Activated T-cell treated with anti-CD3 and anti-CD28 coated beads for 1 hour (primary cell): ENCODE results near the gene LCP2.

ENCODE experiments used
- DNase-seq: peaks from one replicate; pipeline ENCODE4 v3.0.0-alpha.2; 2020; ENCODE audit warnings: low read depth

Gene LCP2

DNA sequence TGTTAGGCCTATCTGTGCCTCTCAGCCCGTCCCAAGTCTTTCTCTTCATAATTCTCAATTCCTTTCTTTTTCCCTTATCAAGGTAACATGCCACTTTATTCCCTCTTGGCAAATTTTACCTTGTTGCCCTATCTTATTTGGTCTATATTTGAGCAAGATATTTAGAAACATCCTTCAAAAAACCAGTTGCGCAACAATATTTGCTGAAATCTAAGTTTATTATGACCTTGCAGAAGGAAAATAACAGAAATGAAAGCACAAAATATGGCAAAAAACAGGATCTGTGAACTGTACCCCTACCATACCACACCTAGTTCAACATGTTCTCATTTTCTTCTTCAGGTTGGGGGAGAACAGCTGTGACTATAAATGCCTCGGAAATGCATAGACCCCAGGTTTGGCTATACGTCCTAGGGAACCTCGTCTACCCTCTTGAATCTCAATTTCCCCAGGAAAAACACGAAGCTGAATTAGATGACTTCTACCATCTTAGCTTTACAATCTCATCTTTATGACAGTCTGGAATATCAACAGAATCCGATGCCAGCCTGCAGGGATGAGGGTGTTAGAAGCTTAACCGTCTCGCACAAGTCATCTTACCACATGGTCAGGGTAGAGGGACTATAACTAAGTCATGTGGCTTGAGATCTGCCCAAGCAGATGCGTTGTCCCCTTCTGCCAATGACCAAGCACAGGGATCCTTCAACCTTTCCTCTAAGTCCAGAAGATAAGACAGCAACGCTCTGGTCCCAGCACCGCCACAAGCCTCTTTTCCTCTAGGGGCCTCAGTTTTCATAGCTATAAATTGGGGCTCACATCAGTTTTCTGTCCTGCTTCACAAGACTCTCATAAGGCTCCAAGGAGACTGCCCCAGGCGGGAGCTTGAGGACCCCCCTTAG is 1.3 kb downstream of the LCP2 start:
- no peak for DNase-seq

DNA sequence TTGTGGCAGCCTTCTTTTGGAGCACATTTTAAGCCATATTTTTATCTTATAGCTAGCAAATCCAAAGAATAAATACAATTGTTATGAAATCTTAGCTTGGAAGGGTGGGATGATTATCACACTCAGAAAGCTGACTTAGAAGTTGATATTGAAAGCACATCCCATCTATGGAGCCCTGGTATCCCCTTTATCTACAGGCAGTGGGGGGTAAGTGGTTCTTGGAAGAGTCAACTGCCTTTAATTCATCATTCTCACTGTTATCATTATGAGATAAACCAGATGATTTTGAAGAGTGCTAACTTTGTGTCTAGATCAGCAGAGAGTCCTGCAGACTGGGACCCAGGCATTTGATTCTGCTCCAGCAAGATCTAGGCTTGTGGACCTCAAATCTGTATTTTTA is 3.0 kb downstream of the LCP2 start:
- DNase-seq: no peak

DNA sequence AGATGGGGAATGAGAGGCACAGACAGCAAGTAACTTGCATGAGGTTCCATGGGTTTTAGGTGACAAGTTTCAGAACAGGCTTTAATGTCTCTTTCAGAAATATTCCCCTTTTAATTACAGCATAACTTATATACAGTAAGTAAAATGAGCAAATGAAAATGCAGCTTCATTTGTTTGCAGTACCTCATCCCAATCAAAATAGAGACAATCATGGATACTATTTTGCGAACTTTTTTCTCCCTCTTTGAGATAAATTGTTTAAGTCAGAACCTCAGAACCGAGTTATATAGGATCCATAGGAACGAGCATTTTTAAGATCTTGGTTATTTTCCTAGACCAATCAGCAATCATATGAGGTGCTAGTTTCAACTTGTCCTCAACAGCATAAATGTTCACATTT is 3.5 kb downstream of the LCP2 start:
- no peak for DNase-seq

DNA sequence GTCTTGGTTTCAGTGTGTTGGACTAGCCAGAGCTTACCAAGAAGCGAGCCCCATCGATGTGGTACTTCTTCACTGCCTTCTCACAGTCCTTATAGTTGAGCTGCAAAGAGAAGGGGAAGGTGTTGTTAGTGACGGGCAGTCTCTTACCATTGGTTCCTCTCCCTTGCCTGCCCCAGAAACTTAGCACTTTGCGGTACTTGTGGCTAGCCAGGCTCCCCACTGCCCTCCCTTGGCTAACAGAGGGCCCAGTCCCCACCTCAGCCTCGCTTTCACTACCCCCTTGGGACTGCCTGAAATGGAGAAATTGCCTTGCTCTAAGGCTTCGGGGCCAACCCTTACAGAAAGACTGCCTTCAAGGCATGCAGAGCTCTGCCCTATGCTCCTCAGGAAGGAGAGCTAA is 4.3 kb downstream of the LCP2 start:
- no peak for DNase-seq

DNA sequence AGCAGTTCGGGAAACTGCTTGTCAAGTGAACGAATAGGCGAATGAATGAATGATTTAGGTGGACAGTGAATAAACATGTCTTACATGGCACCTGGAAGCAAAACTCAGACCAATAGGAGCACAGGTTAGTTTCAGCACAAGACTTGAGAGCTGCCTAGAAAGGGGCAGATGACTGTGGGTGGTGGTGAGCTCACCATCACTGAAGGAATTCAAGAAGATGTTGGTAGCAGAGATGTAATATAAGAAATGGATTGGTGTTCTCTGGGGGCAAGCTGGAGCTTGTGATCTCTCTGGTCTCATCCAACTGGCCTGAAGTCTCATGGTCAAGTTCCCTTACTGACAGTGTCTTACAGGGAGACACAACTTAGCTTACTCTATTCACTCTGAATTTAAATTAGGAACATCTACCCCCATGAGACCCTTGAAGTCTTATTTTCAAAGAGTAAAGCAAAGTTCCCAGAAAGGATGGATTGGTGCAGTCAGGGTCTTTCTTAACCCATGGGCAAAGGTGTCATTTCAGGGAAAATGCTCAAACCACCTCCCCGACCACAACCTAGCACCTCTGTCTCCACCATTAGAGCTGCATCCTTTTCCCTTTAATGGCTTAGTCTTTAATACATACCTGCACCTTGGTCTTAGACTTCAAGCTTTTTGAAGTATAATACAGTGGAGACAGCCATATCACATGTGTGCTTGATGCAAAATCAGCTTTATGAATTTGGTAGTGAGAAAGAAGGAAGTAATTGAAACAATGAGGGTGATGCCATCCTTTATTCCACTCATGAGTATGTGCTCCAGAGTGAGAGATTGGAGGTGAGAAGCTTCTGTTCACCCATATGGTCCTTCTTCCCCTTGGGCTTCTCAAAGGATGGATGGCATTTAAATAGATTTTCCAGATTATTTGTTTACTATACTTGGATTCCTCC is 5.1 kb downstream of the LCP2 start:
- no peak for DNase-seq

DNA sequence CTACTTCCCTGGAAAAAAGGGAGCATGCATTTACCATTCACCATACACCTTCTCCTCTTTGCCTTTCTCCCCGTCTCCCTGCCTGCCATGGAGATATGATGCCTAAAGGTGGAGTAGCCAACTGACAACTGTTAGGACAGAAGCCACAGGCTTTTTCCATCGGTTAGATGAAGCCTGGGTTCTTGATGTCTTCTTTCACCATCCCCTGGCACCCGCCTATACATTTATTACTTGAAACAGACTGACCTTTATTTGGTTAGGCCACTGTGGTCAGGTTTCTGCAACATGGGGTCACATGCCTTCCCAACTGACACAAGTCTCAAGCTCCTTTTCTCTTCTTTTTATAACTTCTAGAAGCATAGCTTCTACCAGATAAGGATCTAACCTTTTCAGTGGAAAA is 7.1 kb downstream of the LCP2 start:
- DNase-seq: no peak

DNA sequence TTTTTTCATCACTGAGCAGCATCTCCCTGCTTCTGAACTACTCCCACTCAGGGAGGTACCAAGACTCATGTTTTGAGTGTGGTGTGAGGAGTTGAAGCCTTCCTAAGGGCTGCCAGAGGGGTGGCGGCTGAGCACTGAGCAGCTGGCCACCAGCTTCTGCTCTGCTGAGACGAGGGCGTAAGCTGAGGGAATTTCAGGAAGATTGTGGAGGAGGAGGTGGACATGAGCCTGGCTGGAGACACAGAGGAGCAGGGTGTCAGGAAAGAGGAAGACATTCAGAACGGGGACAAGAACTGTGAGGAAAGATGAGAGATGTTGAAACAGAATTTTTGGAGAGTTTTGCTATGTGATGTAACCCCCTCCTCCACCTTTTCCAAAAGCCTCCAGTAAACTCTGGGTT is 7.8 kb downstream of the LCP2 start:
- no peak for DNase-seq

DNA sequence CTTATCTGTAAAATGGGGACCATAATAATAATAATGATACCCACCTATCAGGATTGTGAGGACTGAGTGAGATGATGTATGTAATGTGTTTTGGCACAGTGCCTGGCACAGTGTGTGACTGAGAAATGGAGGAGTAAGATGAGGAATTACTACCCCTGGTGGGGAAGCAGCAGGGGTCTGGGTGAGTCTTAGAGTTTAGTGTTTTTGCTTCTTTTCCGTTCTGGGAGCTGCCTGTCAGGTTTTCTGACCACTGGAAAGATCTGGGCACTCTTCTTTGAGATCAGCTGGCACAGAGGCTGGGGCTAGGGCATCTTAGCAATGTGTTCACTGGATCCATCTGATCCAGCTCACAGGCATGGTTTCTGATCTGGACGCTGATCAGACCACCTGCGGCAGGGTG is 8.5 kb downstream of the LCP2 start:
- DNase-seq: no peak

DNA sequence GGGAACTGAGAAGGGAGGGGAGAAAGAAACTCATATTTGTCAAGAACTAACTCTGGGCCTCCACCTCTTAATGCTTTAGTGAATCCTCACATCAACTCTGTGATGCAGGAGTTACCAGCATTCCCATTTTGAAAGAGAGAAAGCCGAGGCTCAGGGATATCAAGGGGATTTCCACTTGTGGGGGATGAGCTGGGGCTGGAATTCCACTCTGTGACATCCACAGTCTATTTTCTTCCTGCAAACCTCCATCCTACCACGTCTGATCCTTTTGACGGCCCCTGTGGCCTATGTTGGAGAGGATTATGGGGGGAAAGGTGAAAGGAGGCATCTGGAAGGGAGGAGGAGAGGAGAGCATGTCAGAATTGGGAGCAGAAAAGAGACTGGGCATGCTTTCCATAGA is 9.0 kb downstream of the LCP2 start:
- no peak for DNase-seq

DNA sequence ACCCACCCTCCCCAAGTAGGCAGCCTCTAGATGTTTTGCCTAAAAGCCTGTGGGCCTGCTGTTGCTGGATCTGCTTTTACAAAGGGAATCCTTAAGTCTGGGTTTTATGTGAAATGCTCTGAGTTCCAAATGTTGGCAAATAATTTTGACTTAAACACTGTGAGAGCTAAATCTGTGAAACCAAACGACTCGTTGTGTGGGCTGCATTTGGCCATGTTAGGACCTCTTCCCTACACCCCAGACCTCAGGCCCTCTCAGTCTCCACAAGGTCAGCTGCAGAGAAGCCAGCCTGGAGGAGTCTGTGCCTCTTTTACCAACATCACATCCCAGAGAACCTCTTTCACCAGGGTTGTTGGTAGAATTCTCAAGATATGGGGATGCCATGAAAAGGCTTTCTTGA is 9.4 kb downstream of the LCP2 start:
- DNase-seq: no peak

DNA sequence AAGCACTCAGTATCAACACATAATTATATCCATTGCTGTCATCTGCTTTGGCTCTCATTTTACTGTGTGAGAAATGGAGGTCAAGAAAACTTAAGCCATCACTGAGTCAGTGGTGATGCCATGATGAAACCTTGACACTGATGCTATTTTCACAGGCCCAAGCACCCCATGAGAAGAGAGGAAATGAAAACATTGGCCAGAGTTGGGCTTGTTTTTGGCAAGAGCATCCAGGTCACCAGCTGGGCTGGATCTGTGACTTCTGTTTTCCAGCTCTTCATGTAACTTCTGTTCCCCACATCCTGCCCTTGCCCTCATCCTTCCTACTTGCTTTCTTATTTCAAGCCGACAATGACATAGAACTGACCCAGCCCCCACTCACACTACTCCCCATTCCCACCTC is 10.0 kb downstream of the LCP2 start:
- DNase-seq: no peak

DNA sequence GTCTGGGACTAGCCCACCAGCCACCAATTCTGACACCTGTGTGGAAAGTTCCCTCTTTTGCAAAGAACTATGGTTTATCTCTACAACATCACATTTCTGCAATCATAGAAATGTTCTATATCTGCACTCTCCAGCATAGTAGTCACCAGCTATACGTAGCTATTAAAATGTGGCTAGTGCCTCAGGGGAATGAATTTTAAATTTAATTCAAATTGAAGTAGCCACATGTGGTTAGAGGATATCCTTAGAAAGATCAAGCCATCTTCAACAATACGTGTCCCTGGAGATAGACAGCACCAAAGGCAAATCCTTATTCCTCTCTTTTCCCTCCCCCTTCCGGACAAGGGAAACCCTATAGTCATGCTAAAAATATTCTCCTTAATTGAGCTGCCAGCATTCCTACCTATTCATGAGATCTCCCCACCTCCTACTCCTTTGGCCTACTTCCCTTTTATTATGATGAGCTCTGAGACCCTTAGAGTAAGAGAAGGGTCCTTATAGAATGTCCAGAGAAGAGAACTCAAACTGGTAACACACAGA is 11.1 kb downstream of the LCP2 start:
- no peak for DNase-seq

DNA sequence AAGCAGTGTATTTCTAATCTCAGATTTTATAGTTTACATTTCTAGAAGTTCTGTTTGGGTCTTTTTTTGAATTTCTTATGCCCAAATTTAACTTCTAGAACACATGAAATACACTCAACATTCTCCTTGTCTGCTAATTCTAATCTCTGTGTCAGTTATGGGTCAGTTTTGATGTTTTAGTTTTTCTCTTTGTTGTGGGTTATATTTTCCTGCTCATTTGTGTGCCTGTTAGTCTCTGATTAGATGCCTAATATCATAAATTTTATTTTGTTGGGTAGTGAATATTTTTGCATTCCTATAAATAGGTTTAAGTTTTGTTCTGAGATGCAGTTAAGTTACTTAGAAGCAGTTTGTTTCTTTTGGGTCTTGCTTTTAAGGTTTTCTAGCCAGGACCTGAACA is 12.4 kb downstream of the LCP2 start:
- no peak for DNase-seq

DNA sequence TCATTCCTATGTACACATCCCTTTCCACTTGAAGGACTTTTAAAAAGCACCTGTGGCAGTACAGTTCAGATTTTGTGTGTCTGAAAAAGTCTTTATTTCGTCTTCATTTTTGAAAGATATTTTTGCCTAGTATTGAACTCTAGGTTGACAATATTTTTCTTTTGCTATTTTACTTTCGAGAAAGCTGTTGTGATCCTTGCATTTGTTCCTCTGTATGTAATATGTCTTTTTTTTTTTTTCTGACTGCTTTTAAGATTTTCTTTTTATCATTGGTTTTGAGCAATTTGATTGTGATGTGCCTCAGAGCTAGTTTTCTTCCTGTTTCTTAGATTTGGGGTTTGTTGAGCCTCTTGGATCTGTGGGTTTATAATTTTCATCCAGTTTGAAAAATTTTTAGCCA is 13.3 kb downstream of the LCP2 start:
- no peak for DNase-seq

DNA sequence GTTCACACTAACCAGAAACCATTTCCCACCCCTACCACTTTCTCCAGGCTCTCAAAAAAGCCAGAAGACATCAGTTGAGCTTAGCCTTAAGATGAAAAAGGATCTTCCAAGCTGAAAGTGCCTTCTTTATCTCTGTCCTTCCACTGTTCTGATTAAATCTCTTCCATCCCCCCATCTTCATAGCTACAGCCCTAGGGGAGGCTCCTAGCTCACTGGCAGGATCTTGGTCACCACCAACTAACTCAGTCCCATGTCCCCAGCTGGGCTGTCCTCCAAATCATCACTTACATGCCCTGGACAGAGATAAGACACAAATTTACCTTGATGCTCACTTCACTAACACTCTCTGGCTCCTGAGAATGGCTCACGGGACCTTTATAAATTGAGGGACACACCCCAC is 14.3 kb downstream of the LCP2 start:
- no peak for DNase-seq

DNA sequence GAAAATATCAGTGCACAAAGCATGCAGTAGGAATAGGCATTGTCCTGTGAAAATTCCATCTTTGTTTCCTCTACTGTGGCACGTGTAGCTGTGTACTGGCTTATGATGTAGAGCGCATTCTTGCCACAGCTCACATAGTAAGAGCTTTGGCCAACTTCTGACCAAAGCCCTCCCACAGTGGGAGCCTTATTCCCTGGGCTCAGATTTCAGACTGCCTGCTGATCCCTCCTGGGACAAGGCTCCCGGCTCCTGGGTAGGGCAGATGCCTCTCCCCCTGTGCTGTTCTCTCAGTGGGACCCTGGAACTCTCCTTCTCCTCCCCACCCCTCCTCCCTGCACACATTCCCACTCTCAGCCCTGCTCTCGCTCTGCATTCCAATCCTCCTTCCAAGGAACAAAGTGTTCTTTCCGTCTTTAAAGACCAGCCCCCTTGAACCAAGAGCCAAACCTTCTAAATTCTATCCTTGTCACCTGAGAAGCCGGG is 17.5 kb downstream of the LCP2 start:
- DNase-seq: no peak

DNA sequence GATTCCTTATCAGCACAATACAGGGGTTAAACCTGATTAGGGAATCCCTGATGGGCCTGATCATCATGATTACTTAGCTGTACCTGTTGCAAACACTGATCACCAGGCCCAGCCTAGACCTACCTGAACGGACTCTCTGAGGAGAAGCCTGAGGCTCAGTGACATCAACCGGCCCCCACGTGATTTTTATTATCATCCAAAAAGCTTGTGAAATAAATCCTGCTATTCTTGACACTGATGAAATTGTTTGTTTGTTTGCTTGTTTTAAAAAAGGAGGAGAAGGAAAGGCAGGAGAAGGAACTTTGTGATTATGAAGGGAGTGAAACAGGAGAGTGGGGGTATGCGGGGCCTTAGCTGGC is 18.1 kb downstream of the LCP2 start:
- DNase-seq: no peak

DNA sequence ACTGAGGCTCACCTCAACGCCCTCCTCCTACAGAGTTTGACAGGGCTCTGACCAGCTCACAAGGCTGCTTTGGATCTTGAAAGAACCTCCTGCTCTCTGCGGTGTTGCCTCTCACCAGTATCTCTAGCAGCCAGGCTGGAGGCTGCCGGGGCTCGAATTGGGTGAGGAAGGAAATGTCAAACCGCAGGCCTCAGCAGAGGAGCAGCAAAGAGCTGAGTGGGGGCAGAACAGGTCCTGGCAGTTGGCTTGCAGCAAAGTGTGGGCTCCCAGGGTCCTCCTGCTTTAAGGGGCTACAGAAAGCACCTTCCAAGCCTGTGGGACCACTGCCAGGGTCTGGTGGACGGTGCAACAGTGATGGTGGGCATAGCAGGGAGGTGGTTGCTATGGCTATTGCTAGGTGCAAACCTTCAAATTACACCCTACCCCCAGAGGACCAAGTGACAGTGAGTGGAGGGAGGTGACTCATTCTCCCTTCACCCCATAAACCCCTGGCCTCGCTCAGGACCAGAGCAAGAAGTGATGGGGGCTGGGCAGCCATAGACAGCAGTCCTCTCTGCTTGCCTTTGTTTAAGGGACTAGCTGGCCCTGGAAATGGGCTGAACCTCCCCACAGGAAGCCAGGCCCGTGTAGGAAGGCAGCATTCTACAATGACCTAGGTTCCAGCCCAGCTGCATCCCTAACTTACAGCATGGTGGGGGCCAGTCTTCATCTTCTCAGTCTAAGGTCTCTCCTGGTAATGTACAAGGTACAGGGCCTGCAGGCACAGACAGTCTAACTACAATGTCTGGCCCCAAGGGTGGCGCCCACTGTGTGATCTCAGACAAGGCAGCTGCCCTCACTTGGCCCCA is 18.7 kb downstream of the LCP2 start:
- DNase-seq: peak; percentile 71

DNA sequence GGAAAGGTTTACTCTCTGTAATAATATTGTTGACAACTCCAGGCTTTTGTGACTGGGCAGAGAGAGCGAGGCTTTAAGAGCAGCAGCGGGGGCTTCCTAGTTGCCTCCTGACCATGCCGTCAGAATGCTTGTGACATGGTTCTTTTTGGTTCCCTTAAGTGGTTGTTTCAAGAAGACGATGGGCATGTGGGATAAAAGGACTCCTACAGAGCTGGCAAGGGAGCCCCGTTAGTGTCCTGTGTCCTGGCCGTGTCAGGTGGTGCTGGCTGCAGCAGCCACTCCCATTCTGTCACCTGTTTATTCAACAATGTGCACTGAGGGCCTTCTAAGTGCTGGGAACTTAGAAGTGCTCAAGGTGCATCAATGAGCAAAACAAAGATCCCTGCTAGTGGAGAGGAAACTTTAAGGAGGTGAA is 19.7 kb downstream of the LCP2 start:
- DNase-seq: no peak

DNA sequence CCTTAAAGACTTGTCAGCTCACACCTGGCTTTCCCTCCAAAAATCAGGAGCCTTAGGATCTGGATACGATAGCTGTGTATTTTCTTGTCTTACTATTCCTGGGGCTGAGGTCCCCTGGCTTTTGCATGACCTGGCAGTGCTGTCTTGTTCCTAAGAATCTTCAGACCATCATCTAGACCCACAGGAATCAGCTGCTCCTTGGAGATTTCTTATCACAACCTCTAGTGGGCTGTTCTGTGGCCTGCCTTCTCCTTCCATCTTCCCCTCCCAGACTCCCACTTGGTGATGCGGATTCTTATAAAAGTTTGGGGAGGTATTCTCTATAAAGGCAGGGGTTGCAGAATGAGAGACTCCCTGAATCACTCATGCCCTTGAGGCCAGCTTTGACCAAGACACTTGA is 21.4 kb downstream of the LCP2 start:
- no peak for DNase-seq

DNA sequence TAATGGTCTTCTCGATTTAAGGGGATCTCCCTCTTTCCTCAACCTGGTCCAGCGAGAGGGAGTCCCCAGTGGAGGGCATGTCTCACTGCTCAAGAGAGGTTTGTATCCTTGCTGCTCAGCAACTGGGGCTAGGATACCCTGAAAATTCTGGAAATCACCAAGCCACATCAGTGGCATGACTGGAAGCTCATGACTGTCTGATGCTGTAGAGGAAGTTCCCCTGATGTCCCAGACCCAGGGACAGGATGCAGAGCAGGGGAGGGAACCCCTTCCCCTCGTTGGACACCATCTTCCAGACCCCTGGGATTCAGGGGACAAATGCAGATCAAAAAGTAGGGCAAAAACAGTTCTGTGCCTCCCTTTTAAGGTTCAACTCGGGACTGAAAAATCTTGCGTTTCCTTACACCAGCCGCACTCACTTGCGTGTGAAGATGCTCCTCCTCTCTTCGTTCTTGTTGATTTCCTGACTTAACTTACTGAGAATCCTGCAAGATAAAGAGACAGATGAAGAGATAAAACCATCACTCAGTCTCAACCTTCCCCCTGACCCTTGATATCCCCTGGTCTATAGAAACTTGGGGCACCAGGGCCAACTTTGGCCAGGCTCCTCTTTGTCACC is 22.1 kb downstream of the LCP2 start:
- DNase-seq: no peak
